ENCODE results near the gene JAG2.

JAG2 gene

GRCh38 chr14:105195051-105195450 is 26.5 kb upstream of the JAG2 start:
- H3K4me3 ChIP-seq (ENCODE audit: low read depth, low read length) = no peak overlapping the region
- TF ChIP-seq CTCF (IDR thresholded peaks at IDR 0.05; ENCODE audit: low read depth, low read length, missing control alignments) = no peak
- DNase-seq (ENCODE audit: low read depth) = no peak

GRCh38 chr14:105193916-105194782 is 25.6 kb upstream of the JAG2 start:
- TF ChIP-seq CTCF (IDR thresholded peaks at IDR 0.05; ENCODE audit: low read depth, low read length, missing control alignments) = no peak
- H3K4me3 ChIP-seq (ENCODE audit: low read depth, low read length) = no peak overlapping the region
- DNase-seq (ENCODE audit: low read depth) = no peak

GRCh38 chr14:105192866-105193731 is 24.5 kb upstream of the JAG2 start:
- H3K4me3 ChIP-seq (ENCODE audit: low read depth, low read length) = no peak overlapping the region
- TF ChIP-seq CTCF (IDR thresholded peaks at IDR 0.05; ENCODE audit: low read depth, low read length, missing control alignments) = no peak
- no peak for DNase-seq (ENCODE audit: low read depth)

- DNase-seq (ENCODE audit: low read depth) = no peak
- H3K4me3 ChIP-seq (ENCODE audit: low read depth, low read length) = no peak overlapping the region
- peak; percentile 12 for TF ChIP-seq CTCF (IDR thresholded peaks at IDR 0.05; ENCODE audit: low read depth, low read length, missing control alignments)
Observed at GRCh38 chr14:105187935-105188524, 19.5 kb upstream of the JAG2 start.

- TF ChIP-seq CTCF (IDR thresholded peaks at IDR 0.05; ENCODE audit: low read depth, low read length, missing control alignments) = no peak
- DNase-seq (ENCODE audit: low read depth) = no peak
- no peak overlapping the region for H3K4me3 ChIP-seq (ENCODE audit: low read depth, low read length)
Observed at GRCh38 chr14:105187116-105187515, 18.5 kb upstream of the JAG2 start.

- no peak for DNase-seq (ENCODE audit: low read depth)
- H3K4me3 ChIP-seq (ENCODE audit: low read depth, low read length) = no peak overlapping the region
- TF ChIP-seq CTCF (IDR thresholded peaks at IDR 0.05; ENCODE audit: low read depth, low read length, missing control alignments) = no peak
Observed at GRCh38 chr14:105185973-105186372, 17.4 kb upstream of the JAG2 start.

Data from GM12864 (cell line).